Keratinocyte (primary cell): ENCODE measurements around the gene FANCD2OS. TPM values are rescaled to one million over a fixed set of nuclear protein-coding genes. Genes with fewer than 3 reads are reported as not detected.

Source experiments
- DNase-seq: peaks from one replicate; pipeline ENCODE4 v3.0.0-alpha.2; 2011; ENCODE audit warnings: low read depth, missing footprints, low spot score
- FAIRE-seq: peaks from 2 replicates; lab custom pipeline; 2011; peaks lifted over from hg19 to GRCh38; lab: Jason Lieb, UNC
- H2AFZ ChIP-seq: 2 replicates; pipeline ENCODE4 v1.6.0; 2012; ENCODE audit warnings: low read length, control low read depth, inconsistent platforms; ENCODE audit not compliant: control insufficient read depth
- H3K27ac ChIP-seq: 2 replicates; pipeline ENCODE4 v1.5.1; 2011; ENCODE audit warnings: low read length; ENCODE audit not compliant: control insufficient read depth, insufficient read depth
- H3K27me3 ChIP-seq: 3 replicates; pipeline ENCODE4 v1.6.0; 2011; ENCODE audit warnings: low read length; ENCODE audit not compliant: control insufficient read depth, insufficient read depth; ENCODE audit errors: extremely low read depth
- H3K36me3 ChIP-seq, 2 experiments: 2 replicates in 1 of 2; 3 replicates in 1 of 2; pipeline ENCODE4 v1.5.1; 2011; ENCODE audit warnings: low read length in 2 of 2, mild to moderate bottlenecking in 1 of 2; ENCODE audit not compliant: control insufficient read depth in 2 of 2, insufficient read depth in 2 of 2; ENCODE audit errors: extremely low read depth in 1 of 2
- H3K4me1 ChIP-seq: 3 replicates; pipeline ENCODE4 v1.5.1; 2011; ENCODE audit warnings: low read length; ENCODE audit not compliant: control insufficient read depth, insufficient read depth; ENCODE audit errors: extremely low read depth
- H3K4me2 ChIP-seq: 3 replicates; pipeline ENCODE4 v1.6.0; 2011; ENCODE audit warnings: low read depth, low read length; ENCODE audit not compliant: control insufficient read depth, insufficient read depth; ENCODE audit errors: extremely low read depth
- H3K4me3 ChIP-seq, 3 experiments: fragments of 200-600 bp in 1 of 3; sonication (generic) in 1 of 3; 2 replicates in 2 of 3; 3 replicates in 1 of 3; pipeline ENCODE4 v1.5.1; 2011 to 2016; ENCODE audit warnings: low read length in 3 of 3, mild to moderate bottlenecking in 3 of 3, control low read depth in 2 of 3, inconsistent platforms in 1 of 3, low read depth in 1 of 3, mixed read lengths in 1 of 3, mixed run types in 1 of 3, moderate library complexity in 1 of 3; ENCODE audit not compliant: control insufficient read depth in 2 of 3, insufficient read depth in 2 of 3; ENCODE audit errors: extremely low read depth in 1 of 3
- H3K79me2 ChIP-seq: 2 replicates; pipeline ENCODE4 v1.6.0; 2012; ENCODE audit warnings: low read length; ENCODE audit not compliant: control insufficient read depth, insufficient read depth
- H3K9ac ChIP-seq: 3 replicates; pipeline ENCODE4 v1.6.0; 2011; ENCODE audit warnings: low read length; ENCODE audit not compliant: control insufficient read depth, insufficient read depth; ENCODE audit errors: extremely low read depth
- H3K9me1 ChIP-seq: 3 replicates; pipeline ENCODE4 v1.6.0; 2011; ENCODE audit warnings: low read length; ENCODE audit not compliant: control insufficient read depth, insufficient read depth; ENCODE audit errors: extremely low read depth
- H3K9me3 ChIP-seq: 2 replicates; pipeline ENCODE4 v1.5.1; 2012; ENCODE audit warnings: low read depth, low read length; ENCODE audit not compliant: control insufficient read depth
- H4K20me1 ChIP-seq: 3 replicates; pipeline ENCODE4 v1.6.0; 2011; ENCODE audit warnings: low read length; ENCODE audit not compliant: control insufficient read depth, insufficient read depth; ENCODE audit errors: extremely low read depth
- EZH2 ChIP-seq: IDR thresholded peaks from one replicate; pipeline ENCODE4 v1.6.1; 2012; ENCODE audit warnings: inconsistent platforms, mild to moderate bottlenecking, low read length, moderate library complexity
- dilution Hi-C: fragments of 300-500 bp; cut with MboI; formaldehyde crosslinking; loops from one replicate; pipeline ENCODE4 v1.7.0; 2020; ENCODE audit warnings: low sequenced_read_pairs; ENCODE audit not compliant: extremely low pct_ligation_motif_present
- polyA plus RNA-seq, 5 experiments: library from polyadenylated mRNA; depleted of rRNA in 3 of 5; stranded (reverse) in 3 of 5; stranded (forward) in 1 of 5; unstranded in 1 of 5; fragments of >200 nt; gene quantifications; 1 replicate in 1 of 5; 2 replicates in 3 of 5; 3 replicates in 1 of 5; pipeline versions ENCODE4 v1.2.1 to v1.2.3, GENCODE V29; 2011 to 2012; ENCODE audit warnings: missing spikeins in 2 of 5, low read depth in 1 of 5, low replicate concordance in 1 of 5
- TF ChIP-seq, protein P1 (sequence below), 3 experiments: IDR thresholded peaks in 1 of 3; conservative IDR thresholded peaks in 1 of 3; optimal IDR thresholded peaks in 1 of 3; 2 replicates in 2 of 3; 3 replicates in 1 of 3; pipeline versions ENCODE3 to v1.5.1; 2011; ENCODE audit warnings: low read length in 3 of 3, mild to moderate bottlenecking in 3 of 3, moderate library complexity in 2 of 3, control low read depth in 1 of 3, inconsistent platforms in 1 of 3; ENCODE audit not compliant: insufficient read depth in 2 of 3; ENCODE audit errors: extremely low read depth in 1 of 3

FANCD2OS gene
- polyA plus RNA-seq, 1 donor (not counting 4 experiments of a cell fraction or from before 2014, with no cell fraction given): not detected

DNA sequence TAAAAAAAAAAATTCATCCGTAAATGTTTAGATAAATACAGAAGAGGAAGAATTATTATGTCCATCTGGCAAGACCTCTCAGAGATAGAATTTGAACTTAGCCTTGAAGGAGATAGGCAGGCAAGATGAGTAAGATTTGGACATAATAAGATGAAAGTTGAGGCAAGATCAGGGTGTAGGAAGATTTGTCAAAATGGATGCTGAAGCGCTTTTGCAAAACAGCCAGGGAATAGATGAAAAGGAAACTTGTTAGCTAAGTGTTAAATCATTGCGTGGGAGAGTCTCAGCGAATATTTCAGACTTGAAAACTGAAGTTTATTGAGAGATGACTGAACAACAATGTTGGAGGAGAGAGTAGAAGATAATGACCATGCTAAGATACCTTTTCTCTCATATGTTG is 14.7 kb upstream of the FANCD2OS start:
- Histone ChIP-seq H2AFZ (no peak overlapping the region), H3K9ac (no peak overlapping the region), H3K27ac (no peak overlapping the region), H3K9me1 (no peaks in the 10 kb centered on the region), H3K36me3 (peaks cover 11 to 15% of the 10 kb centered on the region in 2 experiments), H3K27me3 (no peaks in the 10 kb centered on the region), H3K9me3 (no peaks in the 10 kb centered on the region), H3K4me3 (no peak overlapping the region), H3K4me2 (no peak overlapping the region), H3K4me1 (no peaks in the 10 kb centered on the region), H4K20me1 (no peaks in the 10 kb centered on the region), H3K79me2 (peaks cover 56% of the 10 kb centered on the region)
- dilution Hi-C loops: no loop called here
- FAIRE-seq (no peak), DNase-seq (no peak)
- TF ChIP-seq, protein P1, sequence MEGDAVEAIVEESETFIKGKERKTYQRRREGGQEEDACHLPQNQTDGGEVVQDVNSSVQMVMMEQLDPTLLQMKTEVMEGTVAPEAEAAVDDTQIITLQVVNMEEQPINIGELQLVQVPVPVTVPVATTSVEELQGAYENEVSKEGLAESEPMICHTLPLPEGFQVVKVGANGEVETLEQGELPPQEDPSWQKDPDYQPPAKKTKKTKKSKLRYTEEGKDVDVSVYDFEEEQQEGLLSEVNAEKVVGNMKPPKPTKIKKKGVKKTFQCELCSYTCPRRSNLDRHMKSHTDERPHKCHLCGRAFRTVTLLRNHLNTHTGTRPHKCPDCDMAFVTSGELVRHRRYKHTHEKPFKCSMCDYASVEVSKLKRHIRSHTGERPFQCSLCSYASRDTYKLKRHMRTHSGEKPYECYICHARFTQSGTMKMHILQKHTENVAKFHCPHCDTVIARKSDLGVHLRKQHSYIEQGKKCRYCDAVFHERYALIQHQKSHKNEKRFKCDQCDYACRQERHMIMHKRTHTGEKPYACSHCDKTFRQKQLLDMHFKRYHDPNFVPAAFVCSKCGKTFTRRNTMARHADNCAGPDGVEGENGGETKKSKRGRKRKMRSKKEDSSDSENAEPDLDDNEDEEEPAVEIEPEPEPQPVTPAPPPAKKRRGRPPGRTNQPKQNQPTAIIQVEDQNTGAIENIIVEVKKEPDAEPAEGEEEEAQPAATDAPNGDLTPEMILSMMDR (optimal IDR thresholded peaks at IDR 0.05 in 1 of 3, IDR thresholded peaks at IDR 0.05 in 1 of 3, conservative IDR thresholded peaks at IDR 0.05 in 1 of 3; ENCODE audit: extremely low read depth in 1 of 3, insufficient read depth in 2 of 3, low read length in 3 of 3): no peak
- no peak for TF ChIP-seq EZH2

DNA sequence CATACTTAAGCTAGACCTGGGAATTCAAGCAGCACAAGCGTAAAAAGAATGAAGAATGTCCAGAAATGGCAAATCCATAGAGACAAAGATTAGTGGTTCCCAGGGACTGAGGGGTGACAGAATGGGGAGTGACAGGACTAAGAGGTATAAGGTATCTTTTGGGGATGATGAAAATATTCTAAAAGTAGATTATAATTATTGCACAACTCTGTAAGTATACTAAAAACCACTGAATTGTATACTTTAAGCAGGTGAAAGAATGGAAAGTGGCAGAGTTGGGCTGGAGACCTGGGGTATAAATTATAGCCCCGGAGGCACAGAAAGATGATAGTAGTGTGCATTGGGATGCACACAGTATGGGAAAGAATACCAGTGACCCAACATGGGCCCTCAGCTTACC is 13.0 kb upstream of the FANCD2OS start:
- DNase-seq (no peak), FAIRE-seq (no peak)
- Histone ChIP-seq H3K4me3 (no peak overlapping the region), H3K9me3 (no peaks in the 10 kb centered on the region), H3K27ac (no peak overlapping the region), H4K20me1 (no peaks in the 10 kb centered on the region), H2AFZ (no peak overlapping the region), H3K9me1 (no peaks in the 10 kb centered on the region), H3K79me2 (peaks cover 73% of the 10 kb centered on the region), H3K4me1 (peaks cover 9% of the 10 kb centered on the region), H3K27me3 (no peaks in the 10 kb centered on the region), H3K4me2 (no peak overlapping the region), H3K9ac (no peak overlapping the region), H3K36me3 (peaks cover 7 to 12% of the 10 kb centered on the region in 2 experiments)
- dilution Hi-C loops: no loop called here
- no peak for TF ChIP-seq EZH2
- TF ChIP-seq, protein P1 (optimal IDR thresholded peaks at IDR 0.05 in 1 of 3, IDR thresholded peaks at IDR 0.05 in 1 of 3, conservative IDR thresholded peaks at IDR 0.05 in 1 of 3; ENCODE audit: extremely low read depth in 1 of 3, insufficient read depth in 2 of 3, low read length in 3 of 3): no peak
